Gastroesophageal sphincter (tissue), 3 donors: ENCODE measurements around the gene MIPEP.

Experiments used
- CTCF ChIP-seq, 4 experiments: fragments of 200-600 bp in 2 of 4; fragments of 450-650 bp in 2 of 4; sonication (generic) in 1 of 4; IDR thresholded peaks; one replicate each; pipeline ENCODE4 v1.5.1; 2017 to 2019; ENCODE audit warnings: antibody characterized with exemption in 4 of 4, mild to moderate bottlenecking in 2 of 4, moderate library complexity in 2 of 4
- POLR2A ChIP-seq, 2 donors: fragments of 450-650 bp; IDR thresholded peaks; one replicate each; pipeline ENCODE4 v1.6.1; 2017; ENCODE audit warnings: antibody characterized with exemption in 2 of 2, mild to moderate bottlenecking in 2 of 2, moderate library complexity in 1 of 2

GRCh38 chr13:23843436-23843835 lies 45.8 kb downstream of the MIPEP start:
- TF ChIP-seq CTCF (IDR thresholded peaks at IDR 0.05) (no peak), POLR2A (IDR thresholded peaks at IDR 0.05) (no peak)
